ENCODE data around the gene SORCS2. TPM values are rescaled to one million over a fixed set of nuclear protein-coding genes. Genes with fewer than 3 reads are reported as not detected.

Gene SORCS2
- total RNA-seq, 1 donor from 2014 or later = 6.9 TPM

DNA sequence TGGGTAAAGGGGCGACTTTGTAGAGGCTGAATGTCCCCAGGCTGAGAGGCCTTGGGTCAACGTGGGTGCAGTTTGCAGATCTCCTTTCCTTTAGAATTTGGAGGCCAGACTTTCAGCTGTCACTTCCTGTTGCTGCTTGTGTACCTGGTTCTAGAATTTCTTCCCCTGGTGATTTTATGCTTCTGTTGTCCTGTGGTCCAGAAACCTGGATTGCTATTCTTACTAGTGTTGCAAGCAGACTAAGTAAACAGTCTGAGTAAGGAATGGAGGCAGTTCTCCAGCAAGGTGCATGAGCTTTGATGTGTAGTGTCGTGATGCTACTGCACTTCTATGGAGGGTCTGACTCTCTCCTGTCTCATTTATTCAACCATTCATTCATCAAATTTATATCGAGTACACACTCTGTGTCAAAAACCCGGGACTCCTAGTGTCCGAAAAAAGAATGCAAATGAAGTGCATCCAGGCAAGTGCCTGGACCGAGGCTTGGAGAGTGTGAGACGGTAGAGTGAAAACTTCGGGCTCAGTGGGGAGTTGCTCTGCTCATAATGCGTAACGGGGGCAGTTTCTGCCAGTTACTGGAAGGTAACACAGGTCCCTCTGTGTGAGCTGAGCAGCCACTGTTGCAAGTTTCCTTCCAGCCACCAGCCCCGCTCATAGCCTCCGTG lies 83.3 kb downstream of the SORCS2 start:
- intact Hi-C loops (cut with DNase I) = no loop called here
- DNase-seq (ENCODE audit: low spot score) = no peak

GRCh38 chr4:7276515-7276914 lies 84.2 kb downstream of the SORCS2 start:
- intact Hi-C loops (cut with DNase I) = no loop called here
- no peak for DNase-seq (ENCODE audit: low spot score)

- DNase-seq (ENCODE audit: low spot score) = no peak
- intact Hi-C loops (cut with DNase I) = no loop called here
These were observed 85.9 kb downstream of the SORCS2 start for GRCh38 chr4:7278071-7278765.

DNA sequence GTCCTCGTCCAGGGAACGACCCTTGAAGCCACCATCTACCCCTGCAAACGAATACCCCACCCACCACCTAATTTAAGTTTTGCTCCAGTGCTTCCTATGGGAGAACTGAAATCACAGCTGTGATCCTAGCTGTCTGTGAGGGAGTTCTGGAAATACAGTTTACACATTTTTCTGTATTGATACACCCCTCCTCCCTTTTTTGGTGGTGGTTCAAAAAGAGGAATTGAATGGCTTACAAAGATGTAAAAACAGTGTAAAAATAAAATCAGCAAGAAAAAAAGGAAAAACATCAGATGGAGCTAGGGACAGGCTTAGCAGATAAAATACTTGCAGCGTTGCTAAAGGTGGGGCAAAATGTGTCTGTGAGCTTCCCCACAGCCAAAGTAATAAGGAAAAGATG lies 86.6 kb downstream of the SORCS2 start:
- intact Hi-C loops (cut with DNase I) = no loop called here
- DNase-seq (ENCODE audit: low spot score) = no peak

DNA sequence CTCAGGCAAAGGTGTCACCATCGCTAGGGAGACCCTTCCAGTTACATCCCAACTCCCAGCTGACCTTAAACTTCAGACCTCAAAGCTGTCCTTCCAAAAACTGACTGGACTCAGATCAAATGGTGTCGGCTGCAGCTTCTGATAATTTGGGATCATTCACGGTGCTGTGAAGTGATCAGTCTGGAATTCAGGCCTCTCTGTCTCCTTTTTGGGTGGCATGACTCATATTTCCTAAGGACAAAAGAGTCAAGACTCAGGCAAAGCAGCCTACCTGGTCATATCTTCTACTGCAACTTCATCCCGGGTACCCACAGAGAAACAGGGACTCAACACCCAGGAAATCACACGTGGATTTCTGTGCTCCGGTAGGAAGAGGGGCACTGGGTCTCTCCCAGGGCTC lies 87.6 kb downstream of the SORCS2 start:
- intact Hi-C loops (cut with DNase I) = no loop called here
- no peak for DNase-seq (ENCODE audit: low spot score)

DNA sequence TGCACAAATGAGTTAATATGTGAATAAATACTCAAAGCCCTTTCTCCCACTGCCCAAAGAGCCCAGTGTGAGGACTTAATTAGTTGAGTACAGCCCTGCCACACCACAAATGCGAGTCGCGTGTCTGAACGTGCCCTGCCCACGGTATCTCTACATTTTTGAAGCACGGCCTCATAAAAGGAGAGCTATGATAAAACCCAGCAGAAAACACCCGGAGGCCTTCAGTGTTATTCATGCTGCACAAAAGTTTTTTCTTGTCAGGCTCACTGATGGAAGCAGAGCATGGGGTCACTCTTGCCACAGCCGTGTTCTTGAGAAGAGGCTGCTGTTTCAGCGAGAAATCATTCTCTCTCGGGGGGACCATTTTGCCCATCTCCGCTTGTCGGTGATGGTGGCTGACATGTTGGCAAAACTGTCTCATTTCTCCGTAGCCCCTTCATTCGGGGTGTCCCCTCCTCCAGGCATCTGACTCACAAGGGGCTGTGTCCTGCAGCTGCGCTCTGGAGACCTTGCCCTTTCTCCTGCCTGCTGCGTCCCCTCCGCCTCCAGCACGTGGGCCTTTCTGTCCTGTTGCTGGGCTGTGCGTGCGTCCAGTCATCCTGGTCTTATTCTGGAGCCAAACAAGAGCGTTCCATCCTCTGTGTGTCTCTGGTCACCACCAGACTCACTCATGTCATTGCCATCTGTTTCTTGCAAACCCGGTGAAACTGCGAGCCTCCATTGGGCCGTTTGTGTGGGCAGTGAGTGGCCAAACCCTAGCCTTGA lies 88.8 kb downstream of the SORCS2 start:
- DNase-seq (ENCODE audit: low spot score) = no peak
- intact Hi-C loops (cut with DNase I) = no loop called here

GRCh38 chr4:7281691-7282665 lies 89.6 kb downstream of the SORCS2 start:
- no peak for DNase-seq (ENCODE audit: low spot score)
- intact Hi-C loops (cut with DNase I) = no loop called here

GRCh38 chr4:7282786-7283440 lies 90.6 kb downstream of the SORCS2 start:
- intact Hi-C loops (cut with DNase I) = no loop called here

DNA sequence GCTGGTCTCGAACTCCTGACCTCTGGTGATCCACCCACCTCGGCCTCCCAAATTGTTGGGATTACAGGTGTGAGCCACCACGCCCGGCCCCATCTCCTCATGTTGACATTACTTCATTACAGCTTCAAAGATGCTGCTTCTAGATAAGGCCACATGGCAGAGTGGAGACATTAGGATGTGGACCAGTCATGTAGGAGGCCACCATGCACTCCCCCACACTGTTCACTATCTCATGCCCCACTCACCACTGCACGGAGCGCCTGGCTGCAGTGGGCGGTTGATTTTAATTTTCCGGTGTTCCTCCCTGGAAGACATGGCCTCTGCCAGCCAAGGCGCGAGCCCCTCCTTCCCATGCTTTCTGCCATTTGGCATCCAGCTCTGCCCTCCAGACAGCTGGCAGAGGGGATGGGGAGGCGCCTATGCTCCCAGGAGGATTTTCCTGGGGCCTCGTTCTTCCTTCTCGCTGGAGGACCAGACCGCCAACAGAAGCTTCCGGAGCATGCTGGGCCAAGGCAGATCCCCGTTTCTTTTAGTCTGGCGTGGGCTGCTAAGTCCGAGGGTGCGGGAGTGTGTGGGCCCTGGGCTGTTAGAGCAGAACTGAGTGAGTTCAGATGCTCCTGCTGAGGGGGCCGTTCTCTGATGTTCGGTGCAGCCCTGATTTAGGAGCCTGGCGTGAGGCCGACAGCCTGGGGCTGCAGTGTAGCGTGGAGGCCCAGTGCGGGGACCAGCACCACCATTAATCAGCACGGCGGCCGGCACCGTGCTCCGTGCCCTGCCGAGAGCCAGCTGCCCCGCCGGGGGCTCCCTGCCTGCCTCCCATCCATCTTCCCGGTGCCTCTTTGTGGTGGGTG lies 93.1 kb downstream of the SORCS2 start:
- intact Hi-C loops (cut with DNase I) = no loop called here
- no peak for DNase-seq (ENCODE audit: low spot score)

More at GRCh38 chr4:7282786-7283440, 90.6 kb downstream of the SORCS2 start:
- no peak for DNase-seq (ENCODE audit: low spot score)

- no peak for DNase-seq (ENCODE audit: low spot score)
- intact Hi-C loops (cut with DNase I) = no loop called here
These were observed 93.8 kb downstream of the SORCS2 start for GRCh38 chr4:7286170-7286569.

DNA sequence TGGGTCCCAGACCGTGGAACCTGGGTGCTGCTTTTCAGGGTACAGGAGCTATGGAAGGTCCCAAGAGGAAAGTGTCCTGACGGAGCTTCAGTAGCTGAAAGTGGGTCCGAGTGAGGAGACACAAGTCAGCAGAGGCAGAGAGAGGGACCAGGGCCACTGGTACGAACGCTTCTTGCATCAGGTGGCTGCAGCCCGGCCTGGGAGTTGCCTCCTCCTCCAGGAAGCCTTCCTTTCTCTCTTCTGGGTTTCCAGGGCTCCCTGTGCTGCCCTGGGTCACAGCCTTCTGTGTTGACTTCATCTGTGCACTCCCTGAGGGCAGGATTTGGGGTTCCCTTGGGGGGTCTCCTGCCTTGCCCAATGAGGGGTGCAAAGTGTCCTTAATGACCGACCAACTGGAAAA lies 94.5 kb downstream of the SORCS2 start:
- DNase-seq (ENCODE audit: low spot score) = no peak
- intact Hi-C loops (cut with DNase I) = no loop called here

DNA sequence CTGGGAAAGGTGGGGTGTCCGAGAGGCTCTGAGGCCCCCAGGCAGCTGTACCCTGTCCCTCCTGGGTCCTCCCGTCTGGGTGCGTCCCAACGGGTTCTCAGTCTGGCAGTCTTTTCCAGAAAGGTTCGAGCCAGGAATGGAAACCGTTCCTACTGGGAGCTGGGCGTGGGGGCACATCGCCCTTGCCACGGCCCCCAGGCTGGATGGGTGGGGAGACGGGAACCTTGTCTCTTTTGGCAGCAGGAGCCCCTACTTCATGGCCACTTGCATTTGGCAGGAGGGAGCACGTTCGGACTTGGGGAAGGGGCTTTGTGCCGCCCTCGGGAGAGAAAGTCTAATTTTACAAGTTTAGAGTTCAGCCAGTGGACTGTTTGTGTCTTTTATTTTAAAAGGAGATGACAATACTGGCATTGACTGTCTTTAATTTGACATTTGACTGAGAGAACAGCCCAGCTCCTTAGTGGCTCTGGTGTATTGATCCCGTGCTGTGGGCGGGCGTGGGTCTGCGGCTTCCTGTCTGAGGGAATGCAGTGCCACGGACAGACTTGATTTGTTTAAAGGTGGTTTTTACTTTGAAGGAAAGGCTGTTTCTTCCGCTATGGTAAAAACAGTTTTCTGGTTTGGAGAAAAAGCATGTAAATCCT lies 95.1 kb downstream of the SORCS2 start:
- intact Hi-C loops (cut with DNase I) = no loop called here
- no peak for DNase-seq (ENCODE audit: low spot score)

- no peak for DNase-seq (ENCODE audit: low spot score)
- intact Hi-C loops (cut with DNase I) = no loop called here
These were observed 95.6 kb downstream of the SORCS2 start for GRCh38 chr4:7287918-7288280.

- intact Hi-C loops (cut with DNase I) = no loop called here
- DNase-seq (ENCODE audit: low spot score) = no peak
These were observed 96.6 kb downstream of the SORCS2 start for GRCh38 chr4:7288751-7289523.

DNA sequence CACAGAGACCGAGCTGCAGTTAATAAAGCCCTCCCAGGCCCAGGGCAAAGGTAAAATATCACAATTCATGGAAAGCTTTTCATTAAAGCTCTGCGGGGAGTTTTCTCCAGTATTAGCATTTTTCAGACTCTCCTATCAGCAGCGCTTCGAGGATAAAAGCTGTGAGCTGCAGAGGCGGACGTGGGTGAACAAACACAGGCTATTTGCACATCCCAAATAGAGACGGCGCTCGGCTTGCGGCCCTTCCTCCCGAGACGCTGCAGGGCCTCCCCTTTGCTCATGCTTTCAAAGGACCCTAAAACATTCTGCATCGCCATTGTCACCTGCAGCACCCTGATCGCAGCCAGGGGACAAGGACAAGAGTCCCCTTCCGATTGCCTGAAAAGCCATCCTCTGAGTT lies 97.3 kb downstream of the SORCS2 start:
- no peak for DNase-seq (ENCODE audit: low spot score)
- intact Hi-C loops (cut with DNase I) = no loop called here

DNA sequence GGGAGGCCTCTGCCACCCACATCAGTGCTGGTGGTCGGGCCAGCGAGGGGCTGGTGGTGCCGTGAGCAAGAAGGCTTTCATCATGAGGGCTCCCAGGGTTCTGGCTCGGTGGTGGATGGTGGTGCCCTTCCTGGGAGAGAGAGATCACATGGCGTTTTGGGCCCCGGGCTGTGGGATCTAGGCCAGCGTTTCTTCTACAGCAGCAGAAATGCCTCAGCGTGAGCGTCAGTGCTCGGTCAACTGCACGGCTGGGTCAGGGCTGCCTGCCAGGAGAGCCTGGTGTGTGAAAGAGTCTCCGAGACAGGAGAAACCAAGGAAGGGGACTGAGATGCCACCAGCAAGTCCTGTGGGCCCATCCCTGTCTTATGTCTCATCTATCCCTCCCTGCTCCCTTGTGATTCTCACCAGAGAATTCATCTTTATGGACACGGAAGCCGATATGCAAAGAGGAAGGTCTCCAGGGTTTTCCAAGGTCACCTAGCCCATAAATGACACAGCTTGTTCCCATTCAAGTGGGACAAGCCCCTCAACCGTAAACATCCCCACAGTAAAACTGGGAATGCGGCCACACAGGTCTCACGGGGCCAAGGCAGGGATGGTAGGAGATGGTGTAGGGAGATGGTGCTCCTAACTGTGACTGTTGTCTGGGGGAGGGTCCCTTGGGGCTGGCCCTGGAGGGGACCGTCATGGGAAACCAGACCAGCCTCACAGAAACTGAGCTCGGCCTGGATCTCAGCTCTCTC lies 99.2 kb downstream of the SORCS2 start:
- intact Hi-C loops (cut with DNase I) = loop anchor here (1.0 to 10.0 kb wide), 4 partner anchors 39 to 187 kb away; no protein-coding TSS in a partner anchor
- peak; percentile 85 for DNase-seq (ENCODE audit: low spot score)

Measured in cardiac septum (tissue), 1 donor.